Heart left ventricle (tissue), 16 donors: ENCODE measurements around the gene STK35. TPM values are rescaled to one million over a fixed set of nuclear protein-coding genes. Genes with fewer than 3 reads are reported as not detected.

ENCODE experiments used
- ATAC-seq, 4 donors: fragments of 200-7000 bp; cut with Tn5 transposase; one replicate each; pipeline ENCODE4 v1.9.1; 2020 to 2022; ENCODE audit warnings: moderate library complexity in 4 of 4, mild to moderate bottlenecking in 3 of 4, moderate number of reproducible peaks in 1 of 4
- DNase-seq, 5 donors: peaks; one replicate each; pipeline ENCODE4 v3.0.0-alpha.2; 2020
- H3K27ac ChIP-seq, 12 donors: fragments of 200-600 bp; sonication (generic) in 4 of 12; one replicate each; pipeline versions ENCODE4 v1.5.0 to v1.8.0; 2016 to 2022; ENCODE audit warnings: mild to moderate bottlenecking in 2 of 12
- H3K27me3 ChIP-seq, 9 donors: fragments of 200-600 bp; sonication (generic) in 2 of 9; one replicate each; pipeline versions ENCODE4 v1.5.1 to v1.8.0; 2016 to 2022; ENCODE audit warnings: mild to moderate bottlenecking in 3 of 9
- H3K36me3 ChIP-seq, 9 donors: fragments of 200-600 bp; sonication (generic) in 2 of 9; one replicate each; pipeline versions ENCODE4 v1.5.0 to v1.8.0; 2018 to 2022; ENCODE audit warnings: mild to moderate bottlenecking in 2 of 9
- H3K4me1 ChIP-seq, 12 donors: fragments of 200-600 bp; sonication (generic) in 4 of 12; one replicate each; pipeline versions ENCODE4 v1.5.0 to v1.8.0; 2016 to 2022; ENCODE audit warnings: mild to moderate bottlenecking in 3 of 12
- H3K4me3 ChIP-seq, 12 donors: fragments of 200-600 bp; sonication (generic) in 4 of 12; one replicate each; pipeline versions ENCODE4 v1.5.0 to v1.8.0; 2017 to 2022; ENCODE audit warnings: mild to moderate bottlenecking in 9 of 12, moderate library complexity in 4 of 12
- H3K9me3 ChIP-seq, 12 donors: fragments of 200-600 bp; sonication (generic) in 4 of 12; one replicate each; pipeline versions ENCODE4 v1.5.0 to v1.8.0; 2016 to 2022; ENCODE audit warnings: mild to moderate bottlenecking in 1 of 12
- POLR2A ChIP-seq, 2 donors: fragments of 450-650 bp; IDR thresholded peaks; one replicate each; pipeline ENCODE4 v1.6.1; 2017; ENCODE audit warnings: antibody characterized with exemption in 2 of 2, mild to moderate bottlenecking in 2 of 2, moderate library complexity in 2 of 2
- WGBS, 4 donors: extraction: QIAGEN DNeasy Blood & Tissue Kit in 2 of 4; methylation state at CpG; one replicate each; pipeline versions ENCODE4 v1.1.5 to v1.1.7; 2013 to 2018; 5-methylcytosine and 5-hydroxymethylcytosine counted together
- intact Hi-C, 10 donors: fragments of 100-400 bp; cut with DNase I; formaldehyde crosslinking; loops; one replicate each; pipeline versions ENCODE4 v1.11.1 to v1.14.2; 2022
- polyA plus RNA-seq, 2 donors: library from polyadenylated mRNA; stranded (reverse); fragments of 200-250 nt; gene quantifications; one replicate each; pipeline ENCODE4 v1.2.3, GENCODE V29; 2013
- total RNA-seq, 9 donors: library from RNA; depleted of rRNA in 2 of 9; stranded (reverse); fragments of >200 nt in 2 of 9; fragmentation: NEBNext Ultra II Directional in 3 of 9; extraction: Animal tissue kit (Norgen Biotek cat#: 25700) in 3 of 9; gene quantifications; one replicate each; pipeline versions ENCODE4 v1.1.0 to v1.2.4, GENCODE V29; 2016 to 2023
- TF ChIP-seq, protein P1 (sequence below), 12 donors: fragments of 200-600 bp; sonication (generic) in 4 of 12; IDR thresholded peaks; one replicate each; pipeline versions ENCODE4 v1.5.0 to v1.8.0; 2018 to 2022; ENCODE audit warnings: antibody characterized with exemption in 12 of 12, mild to moderate bottlenecking in 5 of 12
- donor health status: ischemic (EF 13 %, LVEDD 7.1; RV severe dilation, severe dysfunction).
- donor health status: healthy with polysubstance abuse.
- donor health status: DM: no; HTN: yes; CAD: no.
- donor health status: DM: no; HTN: no; CAD: no.
- donor health status: ischemic (EF 25% LVEDD 6.9; RV normal size, moderate dysfunction).
- donor health status: ischemic (EF 25% LVEDD 5.7; RV mildly dilated, moderate dysfunction).
- donor health status: healthy.
- donor health status: DM: yes; HTN: yes; CAD: no.
- donor health status: ischemic (EF 35%, LVEDD 5.7; RV mildly dilated, moderate dysfunction).
- donor health status: nonischemic (EF 11% LVEDD 7.7; RV severe dilation, severe dysfunction).
- donor health status: DM: yes; HTN: yes; CAD: no.
- donor health status: PGD.
- donor health status: ischemic (EF 29% LVEDD 5.4; RV normal size, mild dysfunction).
- donor health status: nonischemic (EF 23%, LVEDD 6.1; RV moderate dilation, normal function).

STK35 gene
- total and polyA plus RNA-seq, 11 donors, result 6.0 to 23.0 (median 14.3) TPM

DNA sequence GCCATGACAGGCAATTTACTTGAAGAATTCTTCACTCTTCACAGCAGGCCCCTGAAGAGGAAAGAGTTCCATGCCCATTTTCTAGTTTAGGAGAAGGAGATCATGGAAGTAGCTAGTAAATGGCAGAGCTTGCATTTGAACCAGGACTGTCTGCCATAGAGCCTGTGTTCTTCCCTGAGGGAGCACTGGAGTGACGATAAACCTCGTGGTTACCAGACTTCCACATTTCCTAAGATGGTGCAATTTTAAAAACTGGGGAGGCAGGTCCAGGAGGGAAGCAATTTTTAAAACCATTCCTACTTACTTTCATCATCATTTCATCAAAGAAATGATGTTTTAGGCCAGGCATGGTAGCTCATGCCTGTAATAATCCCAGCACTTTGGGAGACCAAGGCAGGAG lies 36.8 kb downstream of the STK35 start:
- no peak for ATAC-seq
- Histone ChIP-seq H3K4me3 (no peak overlapping the region), H3K27ac (peak overlapping the region in 5 of 12 donors; percentile 2 to 89 (median 87)), H3K27me3 (no peaks in the 10 kb centered on the region), H3K4me1 (peaks cover 5 to 98% (median 71%) of the 10 kb centered on the region in 12 donors), H3K9me3 (no peaks in the 10 kb centered on the region), H3K36me3 (no peaks in the 10 kb centered on the region)
- no peak for TF ChIP-seq POLR2A (IDR thresholded peaks at IDR 0.05)
- TF ChIP-seq, protein P1, sequence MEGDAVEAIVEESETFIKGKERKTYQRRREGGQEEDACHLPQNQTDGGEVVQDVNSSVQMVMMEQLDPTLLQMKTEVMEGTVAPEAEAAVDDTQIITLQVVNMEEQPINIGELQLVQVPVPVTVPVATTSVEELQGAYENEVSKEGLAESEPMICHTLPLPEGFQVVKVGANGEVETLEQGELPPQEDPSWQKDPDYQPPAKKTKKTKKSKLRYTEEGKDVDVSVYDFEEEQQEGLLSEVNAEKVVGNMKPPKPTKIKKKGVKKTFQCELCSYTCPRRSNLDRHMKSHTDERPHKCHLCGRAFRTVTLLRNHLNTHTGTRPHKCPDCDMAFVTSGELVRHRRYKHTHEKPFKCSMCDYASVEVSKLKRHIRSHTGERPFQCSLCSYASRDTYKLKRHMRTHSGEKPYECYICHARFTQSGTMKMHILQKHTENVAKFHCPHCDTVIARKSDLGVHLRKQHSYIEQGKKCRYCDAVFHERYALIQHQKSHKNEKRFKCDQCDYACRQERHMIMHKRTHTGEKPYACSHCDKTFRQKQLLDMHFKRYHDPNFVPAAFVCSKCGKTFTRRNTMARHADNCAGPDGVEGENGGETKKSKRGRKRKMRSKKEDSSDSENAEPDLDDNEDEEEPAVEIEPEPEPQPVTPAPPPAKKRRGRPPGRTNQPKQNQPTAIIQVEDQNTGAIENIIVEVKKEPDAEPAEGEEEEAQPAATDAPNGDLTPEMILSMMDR (IDR thresholded peaks at IDR 0.05), result no peak
- intact Hi-C loops, result no loop called here
- WGBS, 4 donors, result 80 to 96% (median 90%) methylated on average over 2 of the region's 2 CpGs
- DNase-seq, result no peak

DNA sequence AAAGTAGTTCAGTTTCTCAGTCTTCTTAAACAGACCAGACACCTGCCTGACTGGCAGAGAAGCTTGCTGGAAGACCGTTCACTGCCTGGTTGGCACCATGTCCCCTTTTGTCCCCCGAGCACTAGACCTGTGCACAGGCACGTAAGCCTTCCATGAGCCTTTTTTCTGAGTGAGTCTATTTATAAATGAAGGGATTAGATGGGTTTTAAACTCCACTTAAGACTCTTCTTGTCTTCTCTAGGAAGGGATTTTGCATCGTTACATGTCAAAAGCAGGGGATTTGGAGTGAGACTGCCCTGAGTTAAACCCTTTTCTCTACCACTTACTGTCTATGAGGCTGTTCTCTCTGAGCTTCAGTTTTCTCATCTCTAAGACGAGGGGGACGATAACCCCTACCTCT lies 37.6 kb downstream of the STK35 start:
- Histone ChIP-seq H3K27ac (peak overlapping the region; percentile 6 to 89 (median 83)), H3K9me3 (no peaks in the 10 kb centered on the region), H3K4me1 (peaks cover 3 to 97% (median 71%) of the 10 kb centered on the region in 12 donors), H3K36me3 (peaks cover 0 to 7% (median 3%) of the 10 kb centered on the region in 9 donors), H3K4me3 (no peak overlapping the region), H3K27me3 (no peaks in the 10 kb centered on the region)
- ATAC-seq (no peak), DNase-seq (no peak)
- TF ChIP-seq, protein P1 (IDR thresholded peaks at IDR 0.05), result no peak
- no peak for TF ChIP-seq POLR2A (IDR thresholded peaks at IDR 0.05)
- intact Hi-C loops, result no loop called here
- 47 to 73% (median 63%) methylated on average over 6 of the region's 6 CpGs for WGBS, 4 donors

DNA sequence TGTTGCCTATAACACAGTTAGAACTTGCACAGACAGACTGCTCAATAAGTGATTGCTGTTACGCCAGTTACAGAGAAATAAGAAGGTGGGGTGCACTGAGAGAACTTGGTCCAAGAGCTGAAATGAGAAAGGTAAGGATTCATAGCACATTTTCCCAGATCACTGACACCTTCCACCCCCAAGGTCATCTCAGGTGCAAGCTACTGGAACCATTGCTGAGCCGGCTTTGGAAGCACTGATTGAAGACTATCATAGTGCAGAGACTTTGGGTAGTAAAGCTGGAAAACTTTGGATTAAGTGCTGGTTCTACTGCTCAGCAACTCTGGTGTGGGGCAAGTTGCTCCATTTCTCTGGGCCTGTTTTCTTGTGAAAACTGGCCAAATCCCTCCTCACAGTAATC lies 38.1 kb downstream of the STK35 start:
- intact Hi-C loops, result loop anchor here in 4 of 10 donors (2.0 to 5.0 kb wide), 2 partner anchors 32 to 37 kb away; no protein-coding TSS in a partner anchor
- no peak overlapping the region for H3K4me3 ChIP-seq
- peak overlapping the region; percentile 6 to 89 (median 83) for H3K27ac ChIP-seq
- ATAC-seq (no peak), DNase-seq (no peak)
- no peaks in the 10 kb centered on the region for H3K9me3 ChIP-seq
- peaks cover 3 to 97% (median 68%) of the 10 kb centered on the region in 12 donors for H3K4me1 ChIP-seq
- TF ChIP-seq POLR2A (IDR thresholded peaks at IDR 0.05), result no peak
- peaks cover 0 to 12% (median 8%) of the 10 kb centered on the region in 9 donors for H3K36me3 ChIP-seq
- 63 to 88% (median 80%) methylated on average over 2 of the region's 2 CpGs for WGBS, 4 donors
- no peaks in the 10 kb centered on the region for H3K27me3 ChIP-seq

DNA sequence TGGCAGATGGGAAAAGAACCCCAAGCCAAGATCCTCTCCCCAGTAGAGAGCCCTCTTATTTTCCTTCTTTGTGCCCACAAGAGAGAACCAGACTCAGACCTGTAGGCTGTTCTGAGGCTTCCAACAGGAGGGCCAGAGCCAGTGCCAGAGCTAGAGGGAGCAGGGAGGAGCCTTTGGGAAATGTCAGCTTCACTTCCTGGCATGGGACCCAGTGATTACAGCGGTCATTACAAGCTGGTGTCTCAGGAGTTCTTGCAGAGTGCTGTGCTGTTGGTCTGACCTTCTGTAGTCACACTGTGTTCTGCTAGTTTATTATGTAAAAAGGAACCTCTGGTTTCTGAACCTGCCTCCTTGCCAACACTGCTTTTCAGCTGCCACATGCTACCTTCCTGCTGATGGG lies 38.9 kb downstream of the STK35 start:
- Histone ChIP-seq H3K36me3 (peaks cover 0 to 20% (median 14%) of the 10 kb centered on the region in 9 donors), H3K9me3 (no peaks in the 10 kb centered on the region), H3K4me1 (peaks cover 3 to 97% (median 65%) of the 10 kb centered on the region in 12 donors), H3K4me3 (no peak overlapping the region), H3K27ac (peak overlapping the region; percentile 56 to 89 (median 83)), H3K27me3 (no peaks in the 10 kb centered on the region)
- TF ChIP-seq, protein P1 (IDR thresholded peaks at IDR 0.05), result peak in 1 of 12 donors; percentile 11
- no peak for TF ChIP-seq POLR2A (IDR thresholded peaks at IDR 0.05)
- intact Hi-C loops, result loop anchor here in 4 of 10 donors (2.0 to 5.0 kb wide), 2 partner anchors 33 to 38 kb away; no protein-coding TSS in a partner anchor
- DNase-seq (peak in 4 of 5 donors; percentile 67 to 92 (median 85)), ATAC-seq (peak; percentile 89 to 90 (median 90))
- WGBS, 4 donors, result 25 to 38% (median 27%) methylated on average over 1 of the region's 1 CpG
